ENCODE measurements around the gene CCDC33.

Gene CCDC33

GRCh38 chr15:74235962-74236361 is at the start of gene CCDC33:
TSS of gene CCDC33 (plus strand) at chr15:74236326. CDS start at chr15:74236720, 394 bp downstream.
- in situ Hi-C loops (cut with HindIII; ENCODE audit: low sequenced_read_pairs): no loop called here
- DNase-seq (ENCODE audit: low read depth, low spot score): no peak
- TF ChIP-seq CTCF (IDR thresholded peaks at IDR 0.05; ENCODE audit: low read depth, low read length): no peak
- H3K4me3 ChIP-seq (ENCODE audit: low read depth, low read length): no peak within 1 kb of the TSS

GRCh38 chr15:74188216-74188615 is 47.9 kb upstream of the CCDC33 start:
- DNase-seq (ENCODE audit: low read depth, low spot score): no peak
- H3K4me3 ChIP-seq (ENCODE audit: low read depth, low read length): no peak overlapping the region
- TF ChIP-seq CTCF (IDR thresholded peaks at IDR 0.05; ENCODE audit: low read depth, low read length): no peak
- in situ Hi-C loops (cut with HindIII; ENCODE audit: low sequenced_read_pairs): no loop called here

GRCh38 chr15:74191798-74192197 is 44.3 kb upstream of the CCDC33 start:
- no peak for DNase-seq (ENCODE audit: low read depth, low spot score)
- in situ Hi-C loops (cut with HindIII; ENCODE audit: low sequenced_read_pairs): no loop called here
- H3K4me3 ChIP-seq (ENCODE audit: low read depth, low read length): no peak overlapping the region
- no peak for TF ChIP-seq CTCF (IDR thresholded peaks at IDR 0.05; ENCODE audit: low read depth, low read length)

GRCh38 chr15:74192751-74193150 is 43.4 kb upstream of the CCDC33 start:
- in situ Hi-C loops (cut with HindIII; ENCODE audit: low sequenced_read_pairs): no loop called here
- TF ChIP-seq CTCF (IDR thresholded peaks at IDR 0.05; ENCODE audit: low read depth, low read length): no peak
- H3K4me3 ChIP-seq (ENCODE audit: low read depth, low read length): no peak overlapping the region
- DNase-seq (ENCODE audit: low read depth, low spot score): no peak

- DNase-seq (ENCODE audit: low read depth, low spot score): peak; percentile 95
- no peak for TF ChIP-seq CTCF (IDR thresholded peaks at IDR 0.05; ENCODE audit: low read depth, low read length)
- in situ Hi-C loops (cut with HindIII; ENCODE audit: low sequenced_read_pairs): no loop called here
These were observed 42.8 kb upstream of the CCDC33 start for GRCh38 chr15:74193299-74193718.

GRCh38 chr15:74193905-74194304 is 42.2 kb upstream of the CCDC33 start:
- in situ Hi-C loops (cut with HindIII; ENCODE audit: low sequenced_read_pairs): no loop called here
- no peak for TF ChIP-seq CTCF (IDR thresholded peaks at IDR 0.05; ENCODE audit: low read depth, low read length)
- H3K4me3 ChIP-seq (ENCODE audit: low read depth, low read length): no peak overlapping the region
- no peak for DNase-seq (ENCODE audit: low read depth, low spot score)

More at GRCh38 chr15:74193299-74193718, 42.8 kb upstream of the CCDC33 start:
- H3K4me3 ChIP-seq (ENCODE audit: low read depth, low read length): no peak overlapping the region
